ENCODE data around the gene ATG7. TPM values are rescaled to one million over a fixed set of nuclear protein-coding genes. Genes with fewer than 3 reads are reported as not detected.

The ATG7 gene
- total and polyA plus RNA-seq, 8 donors = 25.0 to 73.3 (median 29.6) TPM

- Histone ChIP-seq H3K27ac (peak overlapping the region; percentile 34 to 94), H3K4me3 (no peak overlapping the region), H3K9me3 (no peaks in the 10 kb centered on the region), H3K36me3 (no peaks in the 10 kb centered on the region), H3K27me3 (no peaks in the 10 kb centered on the region), H3K4me1 (peaks cover 43 to 66% of the 10 kb centered on the region in 2 donors)
- DNase-seq (peak in 1 of 4 donors; percentile 13), ATAC-seq (peak; percentile 6)
- intact Hi-C loops (cut with DNase I) = no loop called here
- no peak for TF ChIP-seq CTCF (IDR thresholded peaks at IDR 0.05)
These were observed 18.8 kb downstream of the ATG7 start for GRCh38 chr3:11290743-11291680.

GRCh38 chr3:11291808-11292207 lies 19.6 kb downstream of the ATG7 start:
- intact Hi-C loops (cut with DNase I) = no loop called here
- Histone ChIP-seq H3K27me3 (no peaks in the 10 kb centered on the region), H3K27ac (peak overlapping the region; percentile 34 to 94), H3K9me3 (no peaks in the 10 kb centered on the region), H3K4me3 (no peak overlapping the region), H3K36me3 (peaks cover 0 to 4% of the 10 kb centered on the region in 2 donors), H3K4me1 (peaks cover 43 to 61% of the 10 kb centered on the region in 2 donors)
- no peak for DNase-seq
- TF ChIP-seq CTCF (IDR thresholded peaks at IDR 0.05) = no peak
- no peak for ATAC-seq

DNA sequence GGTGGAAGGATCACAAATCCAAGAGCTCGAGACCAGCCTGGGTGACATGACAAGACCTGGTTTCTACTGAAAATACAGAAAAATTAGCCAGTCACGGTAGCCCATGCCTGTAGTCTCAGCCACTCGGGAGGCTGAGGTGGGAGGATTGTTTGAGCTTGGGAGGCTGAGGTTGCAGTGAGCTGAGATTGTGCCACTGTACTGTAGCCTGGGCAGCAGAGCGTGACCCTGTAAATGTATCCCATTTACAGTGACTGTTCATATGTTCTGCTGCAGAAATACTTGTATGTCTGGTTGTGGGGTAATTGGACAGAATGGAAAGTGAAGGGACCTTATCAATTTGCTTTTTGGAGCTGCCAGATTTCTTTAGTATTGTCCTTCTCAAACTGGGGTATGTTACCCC lies 24.9 kb downstream of the ATG7 start:
- Histone ChIP-seq H3K4me1 (peaks cover 0 to 14% of the 10 kb centered on the region in 2 donors), H3K9me3 (no peaks in the 10 kb centered on the region), H3K27ac (no peak overlapping the region), H3K27me3 (no peaks in the 10 kb centered on the region), H3K36me3 (peaks cover 0 to 51% of the 10 kb centered on the region in 2 donors), H3K4me3 (no peak overlapping the region)
- intact Hi-C loops (cut with DNase I) = no loop called here
- ATAC-seq = no peak
- no peak for DNase-seq
- no peak for TF ChIP-seq CTCF (IDR thresholded peaks at IDR 0.05)

DNA sequence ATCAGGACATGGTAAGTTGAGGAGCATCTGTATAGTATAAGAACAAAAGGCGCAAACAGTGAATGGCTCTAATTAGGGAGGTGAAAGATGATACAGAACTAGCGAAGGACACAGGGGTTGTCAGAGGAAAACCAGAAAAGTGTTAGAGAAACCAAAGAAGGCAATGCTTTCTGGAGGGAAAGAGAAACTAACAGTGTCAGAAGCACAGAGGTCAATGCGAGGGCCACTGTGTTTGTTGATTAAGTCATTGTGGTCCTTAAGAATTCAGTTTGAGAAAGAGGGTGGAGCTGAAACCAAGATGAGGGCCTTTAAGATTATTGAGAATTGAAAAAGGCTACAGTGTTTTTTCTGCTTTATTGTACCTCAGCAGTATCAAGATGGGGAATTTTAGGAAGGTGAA lies 28.8 kb downstream of the ATG7 start:
- ATAC-seq = peak; percentile 84

More for the DNA sequence above, 28.8 kb downstream of the ATG7 start:
- peaks cover 0 to 72% of the 10 kb centered on the region in 2 donors for H3K36me3 ChIP-seq
- peaks cover 3 to 21% of the 10 kb centered on the region in 2 donors for H3K4me1 ChIP-seq
- no peak overlapping the region for H3K4me3 ChIP-seq
- intact Hi-C loops (cut with DNase I) = no loop called here
- no peaks in the 10 kb centered on the region for H3K9me3 ChIP-seq
- DNase-seq = no peak
- TF ChIP-seq CTCF (IDR thresholded peaks at IDR 0.05) = no peak
- no peaks in the 10 kb centered on the region for H3K27me3 ChIP-seq
- H3K27ac ChIP-seq = no peak overlapping the region
